Measurements from ENCODE around the gene TNFSF4. TPM values are rescaled to one million over a fixed set of nuclear protein-coding genes. Genes with fewer than 3 reads are reported as not detected.
"Not testable (repeated sequence)": the region's sequence is repeated elsewhere in the genome, so short reads cannot be mapped to it uniquely, and the experiment has no call there.

The TNFSF4 gene
- total RNA-seq, 2 donors from 2014 or later: 1.9 to 2.3 TPM

DNA sequence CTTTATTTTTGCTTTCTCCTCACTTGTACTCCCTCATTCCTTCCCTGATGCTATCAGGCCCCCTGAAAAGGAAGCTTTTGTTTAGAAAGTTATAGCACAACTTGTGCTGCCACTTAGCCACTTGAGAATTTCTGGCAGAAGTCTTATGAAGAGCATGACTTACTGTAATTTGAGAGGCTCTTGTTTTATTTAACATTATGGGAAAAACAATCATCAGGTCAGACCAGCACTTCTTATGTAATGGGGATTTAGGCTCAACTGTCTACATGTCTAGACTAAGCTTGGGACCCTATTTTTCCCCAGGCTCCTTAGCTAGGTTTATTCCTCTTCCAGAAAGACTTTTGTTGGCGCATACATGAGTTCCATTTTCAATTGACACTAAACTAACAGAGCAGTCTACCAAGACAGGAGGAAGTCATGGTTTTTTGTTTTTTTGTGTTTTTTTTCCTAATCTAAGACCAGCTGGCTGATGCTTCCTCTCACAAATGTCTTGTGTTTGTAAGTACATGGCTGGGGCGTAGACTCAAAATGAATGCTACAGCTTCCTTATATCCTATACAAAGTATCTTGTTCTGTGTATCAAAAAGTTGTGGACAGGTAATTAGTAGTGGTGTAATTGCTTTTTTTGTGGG is 31.5 kb downstream of the TNFSF4 start:
- intact Hi-C loops (cut with DNase I): no loop called here
- peak in 1 of 2 donors; percentile 38 for ATAC-seq

DNA sequence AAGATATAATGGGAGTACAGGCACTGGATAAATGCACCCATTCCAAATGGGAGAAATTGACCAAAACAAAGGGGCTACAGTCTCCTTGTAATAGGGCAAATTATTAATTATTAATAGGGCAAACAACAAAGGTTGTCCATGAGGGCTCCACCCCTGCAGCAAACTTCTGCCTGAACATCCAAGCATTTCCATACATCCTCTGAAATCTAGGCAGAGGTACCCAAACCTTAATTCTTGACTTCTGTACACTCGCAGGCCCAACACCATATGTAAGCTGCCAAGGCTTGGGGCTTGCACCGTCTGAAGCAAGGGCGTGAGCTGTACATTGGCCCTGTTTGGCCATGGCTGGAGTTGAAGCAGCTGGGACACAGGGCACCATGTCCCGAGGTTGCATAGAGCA is 33.7 kb downstream of the TNFSF4 start:
- ATAC-seq (no peak), DNase-seq (no peak)
- intact Hi-C loops (cut with DNase I): no loop called here

More for the DNA sequence above, 31.5 kb downstream of the TNFSF4 start:
- DNase-seq: no peak

DNA sequence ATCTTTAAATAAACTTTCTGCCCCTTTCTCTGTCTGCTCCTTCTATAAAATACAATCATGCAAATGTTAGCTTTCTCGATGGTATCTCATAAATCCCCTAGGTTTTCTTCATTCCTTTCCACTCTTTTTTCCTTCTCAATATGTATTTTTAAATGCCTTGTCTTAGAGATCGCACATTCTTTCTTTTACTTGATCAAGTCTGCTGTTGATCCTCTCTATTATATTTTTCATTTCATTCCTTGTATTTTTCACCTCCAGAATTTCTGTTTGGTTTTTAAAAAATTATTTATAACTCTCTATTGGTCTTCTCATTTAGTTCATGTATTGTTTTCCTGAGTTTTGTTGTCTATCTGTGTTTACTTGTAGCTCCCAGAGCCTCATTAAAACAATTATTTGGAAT is 36.0 kb downstream of the TNFSF4 start:
- no peak for ATAC-seq

DNA sequence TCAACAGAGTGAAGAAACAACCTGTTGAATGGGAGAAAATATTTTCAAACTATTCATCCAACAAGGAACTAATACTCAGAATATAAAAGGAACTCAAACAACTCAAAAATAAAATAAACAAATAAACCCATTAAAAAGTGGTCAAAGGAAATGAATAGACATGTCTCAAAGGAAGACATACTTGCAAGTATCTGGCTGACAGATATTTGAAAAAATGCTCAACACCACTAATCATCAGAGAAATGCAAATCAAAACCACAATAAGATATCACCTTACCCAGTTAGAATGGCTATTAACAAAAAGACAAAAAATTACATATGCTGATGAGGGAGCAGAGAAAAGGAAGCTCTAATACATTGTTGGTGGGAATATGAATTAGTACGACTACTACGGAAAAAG is 38.2 kb downstream of the TNFSF4 start:
- ATAC-seq: no peak
- no peak for DNase-seq
- intact Hi-C loops (cut with DNase I): no loop called here

More for the DNA sequence above, 36.0 kb downstream of the TNFSF4 start:
- intact Hi-C loops (cut with DNase I): no loop called here
- no peak for DNase-seq

DNA sequence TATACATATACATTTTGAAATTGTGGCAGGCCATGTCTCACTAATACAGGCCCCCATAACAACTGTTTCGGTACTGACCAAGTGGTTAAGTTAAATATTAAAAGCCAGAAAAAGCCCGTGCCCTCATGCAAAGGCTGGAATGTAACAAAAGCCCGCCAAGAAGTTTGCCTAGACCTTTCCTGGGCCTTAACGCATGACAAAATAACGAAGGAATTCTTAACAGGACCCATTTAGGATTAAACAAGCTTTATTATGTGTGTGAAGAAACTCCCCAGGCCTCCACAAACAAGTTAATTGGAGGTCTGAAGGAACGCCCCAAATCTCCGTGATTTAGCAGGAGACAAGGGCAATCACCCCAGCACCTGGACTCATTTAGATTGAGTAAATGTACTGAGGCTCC is 42.4 kb downstream of the TNFSF4 start:
- DNase-seq (no peak), ATAC-seq (no peak)
- intact Hi-C loops (cut with DNase I): no loop called here

DNA sequence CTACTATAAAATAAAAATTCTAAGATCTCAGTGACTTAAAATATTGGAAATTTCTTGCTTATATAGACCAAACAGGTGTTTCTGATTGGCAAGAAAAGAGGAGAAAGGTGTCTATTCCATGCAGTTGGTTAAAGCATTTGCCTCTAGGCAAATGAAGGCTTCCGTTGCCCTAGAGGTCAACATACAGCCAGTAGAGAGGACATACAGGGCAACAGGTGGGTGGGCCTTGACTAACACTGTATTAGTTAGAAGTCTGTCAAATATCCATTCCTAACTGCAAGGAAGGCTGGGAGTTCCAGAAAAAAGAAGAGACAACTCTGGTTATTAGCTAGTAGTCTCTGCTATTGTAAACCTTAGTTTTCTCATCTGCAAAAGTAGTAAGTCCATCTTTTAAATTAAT is 43.0 kb downstream of the TNFSF4 start:
- DNase-seq (no peak), ATAC-seq (no peak)
- intact Hi-C loops (cut with DNase I): no loop called here

DNA sequence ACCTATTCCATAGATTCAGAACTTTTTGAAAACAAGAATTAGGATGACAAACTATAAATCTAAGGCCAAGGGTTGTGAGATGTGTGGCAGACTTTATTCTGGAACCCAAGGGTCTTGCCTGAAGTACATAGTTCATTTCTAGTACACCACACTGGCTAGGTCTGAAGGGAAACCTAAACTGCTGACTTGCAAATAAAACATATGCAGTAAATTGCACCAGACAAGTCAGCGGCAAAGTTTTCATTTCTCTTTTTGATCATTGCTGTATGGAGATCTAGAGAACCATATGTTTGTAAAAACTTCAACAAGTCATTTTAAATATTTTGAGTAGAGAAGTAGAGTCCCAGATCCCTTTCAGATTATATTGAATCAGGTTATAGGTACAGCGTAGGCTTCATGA is 43.9 kb downstream of the TNFSF4 start:
- no peak for ATAC-seq
- no peak for DNase-seq
- intact Hi-C loops (cut with DNase I): no loop called here

DNA sequence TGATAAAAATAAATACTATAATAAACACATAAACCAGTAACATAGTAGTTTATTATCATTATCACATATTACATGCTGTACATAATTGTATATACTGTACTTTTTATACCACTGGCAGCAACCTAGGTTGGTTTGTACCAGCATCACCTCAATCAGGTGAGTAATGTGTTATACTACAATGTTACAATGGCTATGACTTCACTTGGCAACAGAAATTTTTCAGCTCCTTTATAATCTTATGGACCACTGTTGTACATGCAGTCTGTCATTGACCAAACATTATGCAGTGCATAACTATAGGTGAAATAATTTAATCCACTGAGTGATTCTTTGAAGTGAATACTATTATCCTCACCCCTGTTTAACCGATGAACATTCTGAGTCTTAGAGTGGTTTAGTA is 44.5 kb downstream of the TNFSF4 start:
- ATAC-seq: no peak
- intact Hi-C loops (cut with DNase I): no loop called here

DNA sequence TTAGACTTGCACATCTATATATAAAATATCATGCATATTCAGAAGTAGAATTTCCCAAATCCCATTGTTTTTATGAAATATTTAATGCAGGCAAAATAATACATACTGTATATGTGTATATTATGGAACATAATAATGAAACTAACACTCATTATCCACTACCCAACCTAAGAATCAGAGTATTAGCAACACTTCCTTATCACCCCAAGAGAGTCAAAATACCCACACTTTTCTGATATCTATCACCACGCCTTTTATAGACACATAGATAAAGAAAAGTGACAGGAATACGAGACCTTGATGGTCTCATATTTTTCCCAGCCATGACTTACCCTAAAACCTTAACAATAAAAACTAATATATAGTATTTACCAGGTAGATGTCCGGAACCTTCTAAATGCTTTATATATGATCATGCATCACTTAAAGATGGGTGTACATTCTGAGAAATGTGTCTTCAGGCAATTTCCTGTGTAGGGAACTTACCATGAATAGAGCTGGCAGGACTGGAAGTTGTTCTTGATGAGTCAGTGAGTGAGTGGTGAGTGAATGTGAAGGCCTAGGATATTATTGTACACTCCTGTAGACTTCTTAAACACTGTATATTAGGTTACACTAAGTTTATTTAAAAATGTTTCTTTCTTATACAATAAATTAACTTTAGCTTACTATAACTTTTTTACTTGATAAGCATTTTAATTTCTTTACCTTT is 45.5 kb downstream of the TNFSF4 start:
- ATAC-seq: peak in 1 of 2 donors; percentile 49

More for the DNA sequence above, 44.5 kb downstream of the TNFSF4 start:
- DNase-seq: no peak

DNA sequence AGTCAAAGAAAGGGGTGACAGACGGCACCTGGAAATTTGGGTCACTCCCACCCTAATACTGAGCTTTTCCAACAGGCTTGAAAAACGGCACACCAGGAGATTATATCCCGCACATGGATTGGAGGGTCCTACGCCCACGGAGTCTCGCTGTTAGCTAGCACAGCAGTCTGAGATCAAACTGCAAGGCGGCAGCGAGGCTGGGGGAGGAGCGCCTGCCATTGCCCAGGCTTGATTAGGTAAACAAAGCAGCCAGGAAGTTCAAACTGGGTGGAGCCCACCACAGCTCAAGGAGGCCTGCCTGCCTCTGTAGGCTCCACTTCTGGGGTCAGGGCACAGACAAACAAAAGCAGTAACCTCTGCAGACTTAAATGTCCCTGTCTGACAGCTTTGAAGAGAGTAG is 53.2 kb downstream of the TNFSF4 start:
- DNase-seq; intact Hi-C loops (cut with DNase I); ATAC-seq: not testable (repeated sequence)

More for the DNA sequence above, 45.5 kb downstream of the TNFSF4 start:
- intact Hi-C loops (cut with DNase I): no loop called here
- DNase-seq: no peak

DNA sequence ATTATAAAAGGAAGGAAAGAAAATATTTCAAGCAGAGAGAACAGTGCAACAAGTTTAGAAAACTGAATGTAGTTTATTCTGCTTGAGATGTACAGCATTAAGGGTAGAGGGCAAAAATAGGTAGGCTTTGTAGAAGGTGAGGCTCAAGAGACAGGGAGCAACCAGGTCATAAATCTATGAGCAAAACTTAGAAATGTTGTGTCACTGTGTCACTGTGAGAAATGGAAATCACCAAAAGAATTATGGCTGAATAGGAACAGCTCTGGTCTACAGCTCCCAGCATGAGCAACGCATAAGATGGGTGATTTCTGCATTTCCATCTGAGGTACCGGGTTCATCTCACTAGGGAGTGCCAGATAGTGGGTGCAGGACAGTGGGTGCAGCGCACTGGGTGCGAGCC is 53.6 kb downstream of the TNFSF4 start:
- DNase-seq: no peak
- no peak for ATAC-seq
- intact Hi-C loops (cut with DNase I): no loop called here

DNA sequence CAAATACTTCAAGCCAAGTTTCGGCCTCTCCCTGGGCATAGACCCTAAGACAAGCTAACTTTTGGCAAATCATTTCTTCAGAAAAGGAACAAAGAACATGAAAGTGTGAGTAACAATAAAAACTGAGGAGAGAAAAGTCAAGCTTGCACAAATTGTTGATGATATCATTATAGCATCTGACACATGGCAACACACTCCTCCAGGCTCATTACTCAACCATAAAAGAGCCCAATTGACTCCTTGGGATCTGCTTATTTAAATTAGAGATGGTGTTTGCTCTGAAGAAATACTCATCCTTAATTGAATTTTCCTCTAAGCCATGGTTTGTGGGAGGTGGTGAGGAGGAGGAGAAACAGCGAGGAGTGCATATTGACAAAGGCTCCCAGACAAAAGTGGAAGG is 54.5 kb downstream of the TNFSF4 start:
- intact Hi-C loops (cut with DNase I): no loop called here
- DNase-seq (no peak), ATAC-seq (no peak)

DNA sequence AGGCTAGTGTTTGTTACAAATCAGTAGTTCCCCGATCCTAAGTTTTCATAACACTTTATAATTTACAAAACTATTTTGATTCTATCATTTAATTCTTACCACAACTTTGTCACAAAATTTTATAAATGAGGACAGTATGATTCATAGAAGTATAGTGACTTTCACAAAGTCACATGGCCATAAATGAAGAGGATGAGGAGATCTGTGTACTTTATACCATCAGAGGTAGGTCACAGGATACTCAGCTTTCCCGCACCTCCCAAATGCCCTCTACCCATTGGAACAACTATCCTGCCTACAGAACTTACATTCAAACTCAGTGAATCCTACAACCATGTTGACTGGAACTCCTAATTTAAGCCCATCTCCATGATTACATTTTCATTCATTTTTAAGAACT is 56.3 kb downstream of the TNFSF4 start:
- no peak for DNase-seq
- no peak for ATAC-seq
- intact Hi-C loops (cut with DNase I): no loop called here

DNA sequence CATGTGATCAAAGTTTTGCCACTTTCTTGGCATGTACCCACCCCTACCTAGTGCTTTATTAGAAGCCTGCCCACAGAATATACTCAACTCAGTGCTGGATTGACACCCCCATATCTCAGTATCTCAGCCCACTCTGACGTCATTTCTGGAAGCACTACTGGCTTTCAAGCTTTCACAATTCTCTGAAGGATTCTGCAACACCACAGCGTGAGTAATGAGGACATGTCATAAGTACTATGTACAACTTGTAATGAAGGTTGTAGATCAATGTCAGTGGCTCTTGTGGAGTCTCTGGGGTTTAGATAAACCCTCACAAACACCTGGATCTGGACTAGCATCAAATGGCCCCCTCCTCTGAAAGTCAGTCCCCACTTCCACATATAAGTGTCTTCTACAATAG is 57.2 kb downstream of the TNFSF4 start:
- intact Hi-C loops (cut with DNase I): no loop called here
- peak in 1 of 2 donors; percentile 84 for ATAC-seq
- peak; percentile 24 for DNase-seq

DNA sequence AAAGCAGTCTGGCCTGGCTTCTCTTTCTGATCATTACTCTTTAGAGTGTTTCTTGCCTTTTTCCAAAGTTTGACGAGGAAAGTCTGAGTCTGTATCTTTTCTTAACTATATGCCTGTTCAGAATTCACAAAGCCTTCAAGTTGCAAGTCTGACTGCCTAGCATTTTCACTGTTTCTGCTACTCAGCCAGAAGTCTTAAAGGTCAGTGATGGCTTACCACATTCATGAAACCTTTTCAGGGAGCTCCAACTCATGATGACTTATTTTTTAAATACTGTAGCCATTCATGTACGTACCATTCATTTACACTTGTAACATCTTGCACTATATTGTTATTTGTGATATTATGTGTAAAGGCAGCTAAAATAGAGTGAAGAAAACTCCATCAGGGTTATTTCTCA is 58.2 kb downstream of the TNFSF4 start:
- intact Hi-C loops (cut with DNase I): no loop called here
- DNase-seq (no peak), ATAC-seq (no peak)

DNA sequence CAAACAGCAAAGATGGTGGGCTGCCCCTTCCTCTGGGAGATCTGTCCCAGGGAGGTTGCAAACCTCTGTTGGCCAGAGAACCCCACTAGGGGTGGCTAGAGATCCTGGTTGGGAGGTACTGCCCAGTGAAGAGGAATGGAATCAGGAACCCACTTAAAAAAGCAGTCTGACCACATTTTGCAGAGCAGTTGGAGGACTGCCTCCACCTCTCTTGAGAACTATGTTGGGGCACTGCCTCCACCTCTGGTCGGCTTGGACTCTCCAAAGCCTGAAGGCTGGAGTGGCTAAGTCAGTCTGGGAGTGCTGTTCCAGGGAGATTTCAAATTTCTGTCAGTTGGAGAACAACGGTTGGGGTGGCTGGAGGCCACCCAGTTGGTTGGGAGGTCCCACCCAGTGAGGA is 58.6 kb downstream of the TNFSF4 start:
- ATAC-seq (no peak), DNase-seq (no peak)
- intact Hi-C loops (cut with DNase I): no loop called here

DNA sequence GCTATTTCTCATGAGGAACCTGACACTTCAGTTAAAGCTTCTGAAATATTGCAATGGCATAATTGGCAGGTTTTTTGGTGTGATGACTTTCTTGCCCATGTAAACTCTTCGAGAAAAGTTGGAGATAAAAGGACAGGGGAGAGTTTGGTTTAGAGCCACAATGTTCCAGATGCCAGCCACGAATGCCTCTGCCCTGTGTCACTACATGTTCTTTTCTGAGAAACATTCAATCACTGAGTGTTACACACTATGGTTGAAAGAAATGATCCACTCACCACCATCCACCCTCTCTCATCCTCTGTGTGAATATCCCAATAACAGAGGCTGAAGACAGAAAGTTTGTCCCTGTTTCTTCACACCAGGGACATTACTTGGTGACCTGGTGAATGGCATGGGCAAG is 66.4 kb downstream of the TNFSF4 start:
- no peak for DNase-seq
- intact Hi-C loops (cut with DNase I): no loop called here

DNA sequence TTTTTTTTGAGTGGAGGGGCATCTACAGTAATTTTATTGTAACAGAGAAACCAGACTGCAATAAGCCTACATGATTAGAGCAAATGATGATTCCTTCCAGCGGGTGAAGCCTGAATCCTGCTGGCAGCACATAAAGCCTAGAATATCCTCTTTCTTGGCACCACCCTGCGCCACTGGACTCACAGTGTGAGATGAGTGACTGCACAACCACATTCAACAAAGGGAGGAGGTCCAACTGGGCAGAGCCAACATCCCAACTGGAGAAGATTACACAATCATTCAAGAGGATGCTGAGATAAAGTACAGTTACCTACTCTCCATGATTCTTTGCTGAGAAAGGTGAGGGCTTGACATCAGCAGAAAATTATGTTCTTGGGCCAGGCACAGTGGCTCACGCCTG is 67.4 kb downstream of the TNFSF4 start:
- DNase-seq: no peak
- intact Hi-C loops (cut with DNase I): no loop called here
- ATAC-seq: no peak

More for the DNA sequence above, 66.4 kb downstream of the TNFSF4 start:
- no peak for ATAC-seq

DNA sequence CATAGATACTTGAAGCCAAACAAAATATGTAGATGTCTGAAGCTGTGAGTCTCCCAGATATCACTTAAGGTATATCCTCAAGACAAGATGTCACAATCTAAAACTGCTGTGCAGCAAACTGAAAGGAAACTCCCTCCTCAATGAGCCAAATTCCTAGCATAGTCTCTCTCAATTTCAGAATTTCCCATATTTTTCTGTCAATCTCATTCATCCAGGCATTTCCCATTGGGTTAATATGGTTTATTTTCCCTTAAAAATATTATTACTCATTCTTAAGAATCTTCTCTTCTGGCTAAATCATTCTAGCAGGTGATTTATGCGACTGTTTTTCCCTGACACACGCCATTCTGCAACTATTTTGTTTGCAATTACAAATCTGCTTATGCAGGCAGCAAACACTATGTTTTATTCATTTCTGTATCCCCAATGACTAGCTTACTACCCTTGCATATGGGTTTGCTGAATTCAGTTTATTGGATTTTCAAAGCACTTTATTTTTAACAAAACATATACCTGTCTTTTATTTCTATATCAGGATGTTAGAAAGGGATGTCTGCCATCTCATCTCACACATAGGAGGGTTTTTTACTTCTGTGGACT is 69.9 kb downstream of the TNFSF4 start:
- DNase-seq (no peak), ATAC-seq (no peak)
- intact Hi-C loops (cut with DNase I): no loop called here

DNA sequence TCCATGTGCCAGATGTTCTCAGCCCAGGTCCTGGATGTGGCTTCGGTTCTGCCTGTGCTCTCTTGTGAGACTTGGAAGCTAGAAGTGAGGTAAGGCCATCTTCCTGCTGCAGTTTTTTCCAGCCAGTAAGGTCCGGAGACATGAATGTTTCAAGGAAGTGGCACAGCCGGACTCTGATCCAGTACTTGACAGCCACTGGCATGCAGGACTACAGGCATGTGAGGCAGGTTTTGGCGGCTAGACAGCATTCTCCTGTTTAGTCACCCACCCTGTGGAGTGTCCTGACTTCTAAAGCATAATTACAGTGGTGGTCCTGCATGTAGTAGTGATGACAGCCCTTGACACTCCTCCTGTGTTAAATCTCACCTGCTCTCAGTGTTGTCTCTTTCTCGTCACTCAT is 72.3 kb downstream of the TNFSF4 start:
- no peak for ATAC-seq
- intact Hi-C loops (cut with DNase I): no loop called here

DNA sequence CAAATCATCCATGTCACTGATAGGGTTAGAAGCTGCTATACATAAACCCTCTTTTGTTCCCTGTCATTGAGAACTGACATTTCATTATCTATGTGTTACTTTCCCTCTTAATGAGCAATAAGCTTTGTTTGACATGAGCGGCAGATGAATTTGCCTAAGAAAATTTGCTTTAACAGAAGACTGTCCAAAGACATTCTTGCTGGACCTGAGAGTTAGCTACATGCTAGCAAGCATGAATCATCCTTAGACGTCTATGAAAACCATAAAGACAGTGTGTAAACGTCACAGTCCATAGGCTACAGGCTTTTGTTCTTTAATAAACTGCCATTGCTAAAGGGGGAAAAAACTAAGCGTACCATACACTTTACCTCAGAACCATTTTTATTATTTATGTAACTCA is 73.1 kb downstream of the TNFSF4 start:
- intact Hi-C loops (cut with DNase I): no loop called here
- DNase-seq (no peak), ATAC-seq (no peak)

More for the DNA sequence above, 72.3 kb downstream of the TNFSF4 start:
- DNase-seq: no peak
